ENCODE data around the gene PGAP1.

PGAP1 gene

GRCh38 chr2:196970099-196970498 lies 43.6 kb upstream of the PGAP1 start:
- no peak overlapping the region for H3K9ac ChIP-seq (ENCODE audit: low read depth, low read length, poor library complexity, severe bottlenecking)
- no peak overlapping the region for H3K4me3 ChIP-seq (ENCODE audit: low read length, poor library complexity, severe bottlenecking)
- H3K36me3 ChIP-seq (ENCODE audit: insufficient read depth, low read length): no peaks in the 10 kb centered on the region
- H3K4me2 ChIP-seq (ENCODE audit: low read depth, low read length, poor library complexity, severe bottlenecking): no peak overlapping the region
- no peaks in the 10 kb centered on the region for H3K27me3 ChIP-seq (ENCODE audit: insufficient read depth, low read length, poor library complexity, severe bottlenecking)
- H3K79me2 ChIP-seq (ENCODE audit: insufficient read depth, low read length): no peaks in the 10 kb centered on the region
- TF ChIP-seq, protein P1, sequence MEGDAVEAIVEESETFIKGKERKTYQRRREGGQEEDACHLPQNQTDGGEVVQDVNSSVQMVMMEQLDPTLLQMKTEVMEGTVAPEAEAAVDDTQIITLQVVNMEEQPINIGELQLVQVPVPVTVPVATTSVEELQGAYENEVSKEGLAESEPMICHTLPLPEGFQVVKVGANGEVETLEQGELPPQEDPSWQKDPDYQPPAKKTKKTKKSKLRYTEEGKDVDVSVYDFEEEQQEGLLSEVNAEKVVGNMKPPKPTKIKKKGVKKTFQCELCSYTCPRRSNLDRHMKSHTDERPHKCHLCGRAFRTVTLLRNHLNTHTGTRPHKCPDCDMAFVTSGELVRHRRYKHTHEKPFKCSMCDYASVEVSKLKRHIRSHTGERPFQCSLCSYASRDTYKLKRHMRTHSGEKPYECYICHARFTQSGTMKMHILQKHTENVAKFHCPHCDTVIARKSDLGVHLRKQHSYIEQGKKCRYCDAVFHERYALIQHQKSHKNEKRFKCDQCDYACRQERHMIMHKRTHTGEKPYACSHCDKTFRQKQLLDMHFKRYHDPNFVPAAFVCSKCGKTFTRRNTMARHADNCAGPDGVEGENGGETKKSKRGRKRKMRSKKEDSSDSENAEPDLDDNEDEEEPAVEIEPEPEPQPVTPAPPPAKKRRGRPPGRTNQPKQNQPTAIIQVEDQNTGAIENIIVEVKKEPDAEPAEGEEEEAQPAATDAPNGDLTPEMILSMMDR (conservative IDR thresholded peaks at IDR 0.05; ENCODE audit: low read length): no peak
- TF ChIP-seq EZH2phosphoT487 (IDR thresholded peaks at IDR 0.05; ENCODE audit: borderline replicate concordance): no peak
- no peaks in the 10 kb centered on the region for H3K4me1 ChIP-seq (ENCODE audit: insufficient read depth, low read length, poor library complexity, severe bottlenecking)
- H3K9me3 ChIP-seq (ENCODE audit: insufficient read depth, low read depth, low read length): no peaks in the 10 kb centered on the region
- no peaks in the 10 kb centered on the region for H4K20me1 ChIP-seq (ENCODE audit: insufficient read depth, low read length, poor library complexity, severe bottlenecking)
- no peaks in the 10 kb centered on the region for H3F3A ChIP-seq (ENCODE audit: low read depth)
- no peak overlapping the region for H2AFZ ChIP-seq (ENCODE audit: low read length)
- no peaks in the 10 kb centered on the region for H3K9me2 ChIP-seq (replicated peaks; ENCODE audit: low read depth, low read length)

GRCh38 chr2:196968516-196968915 lies 42.0 kb upstream of the PGAP1 start:
- H3K4me1 ChIP-seq (ENCODE audit: insufficient read depth, low read length, poor library complexity, severe bottlenecking): no peaks in the 10 kb centered on the region
- H3K36me3 ChIP-seq (ENCODE audit: insufficient read depth, low read length): no peaks in the 10 kb centered on the region
- H3F3A ChIP-seq (ENCODE audit: low read depth): no peaks in the 10 kb centered on the region
- no peaks in the 10 kb centered on the region for H3K27me3 ChIP-seq (ENCODE audit: insufficient read depth, low read length, poor library complexity, severe bottlenecking)
- H3K4me3 ChIP-seq (ENCODE audit: low read length, poor library complexity, severe bottlenecking): no peak overlapping the region
- H4K20me1 ChIP-seq (ENCODE audit: insufficient read depth, low read length, poor library complexity, severe bottlenecking): no peaks in the 10 kb centered on the region
- no peak overlapping the region for H3K9ac ChIP-seq (ENCODE audit: low read depth, low read length, poor library complexity, severe bottlenecking)
- H3K79me2 ChIP-seq (ENCODE audit: insufficient read depth, low read length): no peaks in the 10 kb centered on the region
- H3K9me3 ChIP-seq (ENCODE audit: insufficient read depth, low read depth, low read length): no peaks in the 10 kb centered on the region
- H3K9me2 ChIP-seq (replicated peaks; ENCODE audit: low read depth, low read length): no peaks in the 10 kb centered on the region
- H2AFZ ChIP-seq (ENCODE audit: low read length): no peak overlapping the region
- H3K4me2 ChIP-seq (ENCODE audit: low read depth, low read length, poor library complexity, severe bottlenecking): no peak overlapping the region
- TF ChIP-seq, protein P1 (conservative IDR thresholded peaks at IDR 0.05; ENCODE audit: low read length): no peak
- no peak for TF ChIP-seq EZH2phosphoT487 (IDR thresholded peaks at IDR 0.05; ENCODE audit: borderline replicate concordance)

GRCh38 chr2:196967775-196968174 lies 41.3 kb upstream of the PGAP1 start:
- no peaks in the 10 kb centered on the region for H3K9me2 ChIP-seq (replicated peaks; ENCODE audit: low read depth, low read length)
- H3K4me2 ChIP-seq (ENCODE audit: low read depth, low read length, poor library complexity, severe bottlenecking): no peak overlapping the region
- H2AFZ ChIP-seq (ENCODE audit: low read length): no peak overlapping the region
- no peaks in the 10 kb centered on the region for H4K20me1 ChIP-seq (ENCODE audit: insufficient read depth, low read length, poor library complexity, severe bottlenecking)
- H3F3A ChIP-seq (ENCODE audit: low read depth): no peaks in the 10 kb centered on the region
- no peaks in the 10 kb centered on the region for H3K27me3 ChIP-seq (ENCODE audit: insufficient read depth, low read length, poor library complexity, severe bottlenecking)
- no peaks in the 10 kb centered on the region for H3K79me2 ChIP-seq (ENCODE audit: insufficient read depth, low read length)
- no peak overlapping the region for H3K4me3 ChIP-seq (ENCODE audit: low read length, poor library complexity, severe bottlenecking)
- peaks cover 4% of the 10 kb centered on the region for H3K4me1 ChIP-seq (ENCODE audit: insufficient read depth, low read length, poor library complexity, severe bottlenecking)
- H3K9ac ChIP-seq (ENCODE audit: low read depth, low read length, poor library complexity, severe bottlenecking): no peak overlapping the region
- no peak for TF ChIP-seq EZH2phosphoT487 (IDR thresholded peaks at IDR 0.05; ENCODE audit: borderline replicate concordance)
- TF ChIP-seq, protein P1 (conservative IDR thresholded peaks at IDR 0.05; ENCODE audit: low read length): no peak
- H3K36me3 ChIP-seq (ENCODE audit: insufficient read depth, low read length): no peaks in the 10 kb centered on the region
- H3K9me3 ChIP-seq (ENCODE audit: insufficient read depth, low read depth, low read length): no peaks in the 10 kb centered on the region

All from Loucy (cell line).